Keratinocyte (primary cell): ENCODE data around the gene FAM25A. TPM values are rescaled to one million over a fixed set of nuclear protein-coding genes. Genes with fewer than 3 reads are reported as not detected.
"Not testable (repeated sequence)": the region's sequence is repeated elsewhere in the genome, so short reads cannot be mapped to it uniquely, and the experiment has no call there.

Experiments used
- DNase-seq: peaks from one replicate; pipeline ENCODE4 v3.0.0-alpha.2; 2011; ENCODE audit warnings: low read depth, missing footprints, low spot score
- FAIRE-seq: peaks from 2 replicates; lab custom pipeline; 2011; peaks lifted over from hg19 to GRCh38; lab: Jason Lieb, UNC
- H2AFZ ChIP-seq: 2 replicates; pipeline ENCODE4 v1.6.0; 2012; ENCODE audit warnings: low read length, control low read depth, inconsistent platforms; ENCODE audit not compliant: control insufficient read depth
- H3K27ac ChIP-seq: 2 replicates; pipeline ENCODE4 v1.5.1; 2011; ENCODE audit warnings: low read length; ENCODE audit not compliant: control insufficient read depth, insufficient read depth
- H3K27me3 ChIP-seq: 3 replicates; pipeline ENCODE4 v1.6.0; 2011; ENCODE audit warnings: low read length; ENCODE audit not compliant: control insufficient read depth, insufficient read depth; ENCODE audit errors: extremely low read depth
- H3K36me3 ChIP-seq, 2 experiments: 2 replicates in 1 of 2; 3 replicates in 1 of 2; pipeline ENCODE4 v1.5.1; 2011; ENCODE audit warnings: low read length in 2 of 2, mild to moderate bottlenecking in 1 of 2; ENCODE audit not compliant: control insufficient read depth in 2 of 2, insufficient read depth in 2 of 2; ENCODE audit errors: extremely low read depth in 1 of 2
- H3K4me1 ChIP-seq: 3 replicates; pipeline ENCODE4 v1.5.1; 2011; ENCODE audit warnings: low read length; ENCODE audit not compliant: control insufficient read depth, insufficient read depth; ENCODE audit errors: extremely low read depth
- H3K4me2 ChIP-seq: 3 replicates; pipeline ENCODE4 v1.6.0; 2011; ENCODE audit warnings: low read depth, low read length; ENCODE audit not compliant: control insufficient read depth, insufficient read depth; ENCODE audit errors: extremely low read depth
- H3K4me3 ChIP-seq, 3 experiments: fragments of 200-600 bp in 1 of 3; sonication (generic) in 1 of 3; 2 replicates in 2 of 3; 3 replicates in 1 of 3; pipeline ENCODE4 v1.5.1; 2011 to 2016; ENCODE audit warnings: low read length in 3 of 3, mild to moderate bottlenecking in 3 of 3, control low read depth in 2 of 3, inconsistent platforms in 1 of 3, low read depth in 1 of 3, mixed read lengths in 1 of 3, mixed run types in 1 of 3, moderate library complexity in 1 of 3; ENCODE audit not compliant: control insufficient read depth in 2 of 3, insufficient read depth in 2 of 3; ENCODE audit errors: extremely low read depth in 1 of 3
- H3K79me2 ChIP-seq: 2 replicates; pipeline ENCODE4 v1.6.0; 2012; ENCODE audit warnings: low read length; ENCODE audit not compliant: control insufficient read depth, insufficient read depth
- H3K9ac ChIP-seq: 3 replicates; pipeline ENCODE4 v1.6.0; 2011; ENCODE audit warnings: low read length; ENCODE audit not compliant: control insufficient read depth, insufficient read depth; ENCODE audit errors: extremely low read depth
- H3K9me1 ChIP-seq: 3 replicates; pipeline ENCODE4 v1.6.0; 2011; ENCODE audit warnings: low read length; ENCODE audit not compliant: control insufficient read depth, insufficient read depth; ENCODE audit errors: extremely low read depth
- H3K9me3 ChIP-seq: 2 replicates; pipeline ENCODE4 v1.5.1; 2012; ENCODE audit warnings: low read depth, low read length; ENCODE audit not compliant: control insufficient read depth
- H4K20me1 ChIP-seq: 3 replicates; pipeline ENCODE4 v1.6.0; 2011; ENCODE audit warnings: low read length; ENCODE audit not compliant: control insufficient read depth, insufficient read depth; ENCODE audit errors: extremely low read depth
- CTCF ChIP-seq, 3 experiments: IDR thresholded peaks in 1 of 3; conservative IDR thresholded peaks in 1 of 3; optimal IDR thresholded peaks in 1 of 3; 2 replicates in 2 of 3; 3 replicates in 1 of 3; pipeline versions ENCODE3 to v1.5.1; 2011; ENCODE audit warnings: low read length in 3 of 3, mild to moderate bottlenecking in 3 of 3, moderate library complexity in 2 of 3, control low read depth in 1 of 3, inconsistent platforms in 1 of 3; ENCODE audit not compliant: insufficient read depth in 2 of 3; ENCODE audit errors: extremely low read depth in 1 of 3
- EZH2 ChIP-seq: IDR thresholded peaks from one replicate; pipeline ENCODE4 v1.6.1; 2012; ENCODE audit warnings: inconsistent platforms, mild to moderate bottlenecking, low read length, moderate library complexity
- dilution Hi-C: fragments of 300-500 bp; cut with MboI; formaldehyde crosslinking; loops from one replicate; pipeline ENCODE4 v1.7.0; 2020; ENCODE audit warnings: low sequenced_read_pairs; ENCODE audit not compliant: extremely low pct_ligation_motif_present
- polyA plus RNA-seq, 5 experiments: library from polyadenylated mRNA; depleted of rRNA in 3 of 5; stranded (reverse) in 3 of 5; stranded (forward) in 1 of 5; unstranded in 1 of 5; fragments of >200 nt; gene quantifications; 1 replicate in 1 of 5; 2 replicates in 3 of 5; 3 replicates in 1 of 5; pipeline versions ENCODE4 v1.2.1 to v1.2.3, GENCODE V29; 2011 to 2012; ENCODE audit warnings: missing spikeins in 2 of 5, low read depth in 1 of 5, low replicate concordance in 1 of 5

The FAM25A gene
- polyA plus RNA-seq, 1 donor (not counting 4 experiments of a cell fraction or from before 2014, with no cell fraction given): 11.7 TPM

GRCh38 chr10:86979296-86979818 lies 40.7 kb upstream of the FAM25A start:
- Histone ChIP-seq H3K79me2 (no peaks in the 10 kb centered on the region), H2AFZ (no peak overlapping the region), H3K9me1 (no peaks in the 10 kb centered on the region), H4K20me1 (no peaks in the 10 kb centered on the region), H3K36me3 (no peaks in the 10 kb centered on the region), H3K9me3 (no peaks in the 10 kb centered on the region), H3K4me1 (peaks cover 19% of the 10 kb centered on the region), H3K4me2 (no peak overlapping the region), H3K27ac (no peak overlapping the region), H3K27me3 (no peaks in the 10 kb centered on the region), H3K9ac (no peak overlapping the region), H3K4me3 (no peak overlapping the region)
- DNase-seq (no peak), FAIRE-seq (no peak)
- TF ChIP-seq CTCF (optimal IDR thresholded peaks at IDR 0.05 in 1 of 3, IDR thresholded peaks at IDR 0.05 in 1 of 3, conservative IDR thresholded peaks at IDR 0.05 in 1 of 3; ENCODE audit: extremely low read depth in 1 of 3, insufficient read depth in 2 of 3, low read length in 3 of 3) (no peak), EZH2 (no peak)
- dilution Hi-C loops: no loop called here

- no peak for TF ChIP-seq CTCF (optimal IDR thresholded peaks at IDR 0.05 in 1 of 3, IDR thresholded peaks at IDR 0.05 in 1 of 3, conservative IDR thresholded peaks at IDR 0.05 in 1 of 3; ENCODE audit: extremely low read depth in 1 of 3, insufficient read depth in 2 of 3, low read length in 3 of 3)
- no peak for TF ChIP-seq EZH2
- Histone ChIP-seq H3K36me3 (no peaks in the 10 kb centered on the region), H3K9me1 (no peaks in the 10 kb centered on the region), H4K20me1 (no peaks in the 10 kb centered on the region), H3K27me3 (no peaks in the 10 kb centered on the region), H3K4me1 (peaks cover 12% of the 10 kb centered on the region), H3K27ac (no peak overlapping the region), H3K4me2 (no peak overlapping the region), H2AFZ (no peak overlapping the region), H3K9me3 (no peaks in the 10 kb centered on the region), H3K79me2 (no peaks in the 10 kb centered on the region), H3K9ac (no peak overlapping the region), H3K4me3 (no peak overlapping the region)
- dilution Hi-C loops: no loop called here
- DNase-seq (no peak), FAIRE-seq (no peak)
These were observed 40.1 kb upstream of the FAM25A start for GRCh38 chr10:86979977-86980448.

GRCh38 chr10:86981020-86981419 lies 39.1 kb upstream of the FAM25A start:
- H3K27me3 ChIP-seq, H2AFZ ChIP-seq, dilution Hi-C loops, H3K27ac ChIP-seq, H3K9me1 ChIP-seq, H3K79me2 ChIP-seq, DNase-seq, H3K9ac ChIP-seq, FAIRE-seq, H3K4me2 ChIP-seq, H4K20me1 ChIP-seq, H3K36me3 ChIP-seq, H3K9me3 ChIP-seq, H3K4me3 ChIP-seq: not testable (repeated sequence)
- peaks cover 12% of the 10 kb centered on the region for H3K4me1 ChIP-seq
